Measurements from ENCODE around the gene CELF1. TPM values are rescaled to one million over a fixed set of nuclear protein-coding genes. Genes with fewer than 3 reads are reported as not detected.

Gene CELF1
- polyA plus RNA-seq, 1 donor (not counting 4 experiments of a cell fraction or from before 2014, with no cell fraction given), result 110 TPM

GRCh38 chr11:47498584-47499152 is 54.3 kb downstream of the CELF1 start:
- FAIRE-seq (no peak), DNase-seq (ENCODE audit: low read depth, low spot score) (no peak)
- dilution Hi-C loops (cut with MboI; ENCODE audit: extremely low pct_ligation_motif_present, low sequenced_read_pairs), result no loop called here
- H3K36me3 ChIP-seq (ENCODE audit: control insufficient read depth in 2 of 2, extremely low read depth in 1 of 2, insufficient read depth in 2 of 2, low read length in 2 of 2), result peaks cover 18 to 37% of the 10 kb centered on the region in 2 experiments
- peaks cover 8% of the 10 kb centered on the region for H4K20me1 ChIP-seq (ENCODE audit: control insufficient read depth, extremely low read depth, insufficient read depth, low read length)
- H3K4me1 ChIP-seq (ENCODE audit: control insufficient read depth, extremely low read depth, insufficient read depth, low read length), result peaks cover 2% of the 10 kb centered on the region
- H3K9me3 ChIP-seq (ENCODE audit: control insufficient read depth, low read depth, low read length), result no peaks in the 10 kb centered on the region
- TF ChIP-seq EZH2 (IDR thresholded peaks at IDR 0.05; ENCODE audit: low read length), result no peak
- TF ChIP-seq CTCF (optimal IDR thresholded peaks at IDR 0.05 in 1 of 3, IDR thresholded peaks at IDR 0.05 in 1 of 3, conservative IDR thresholded peaks at IDR 0.05 in 1 of 3; ENCODE audit: extremely low read depth in 1 of 3, insufficient read depth in 2 of 3, low read length in 3 of 3), result no peak
- peaks cover 99% of the 10 kb centered on the region for H3K79me2 ChIP-seq (ENCODE audit: control insufficient read depth, insufficient read depth, low read length)
- H3K4me3 ChIP-seq (ENCODE audit: control insufficient read depth in 2 of 3, extremely low read depth in 1 of 3, insufficient read depth in 2 of 3, low read depth in 1 of 3, low read length in 3 of 3), result no peak overlapping the region
- no peak overlapping the region for H3K9ac ChIP-seq (ENCODE audit: control insufficient read depth, extremely low read depth, insufficient read depth, low read length)
- H3K27me3 ChIP-seq (ENCODE audit: control insufficient read depth, extremely low read depth, insufficient read depth, low read length), result no peaks in the 10 kb centered on the region
- no peak overlapping the region for H3K4me2 ChIP-seq (ENCODE audit: control insufficient read depth, extremely low read depth, insufficient read depth, low read depth, low read length)
- H2AFZ ChIP-seq (ENCODE audit: control insufficient read depth, low read length), result no peak overlapping the region
- H3K27ac ChIP-seq (ENCODE audit: control insufficient read depth, insufficient read depth, low read length), result no peak overlapping the region
- no peaks in the 10 kb centered on the region for H3K9me1 ChIP-seq (ENCODE audit: control insufficient read depth, extremely low read depth, insufficient read depth, low read length)

GRCh38 chr11:47498149-47498548 is 54.8 kb downstream of the CELF1 start:
- Histone ChIP-seq H3K4me1 (ENCODE audit: control insufficient read depth, extremely low read depth, insufficient read depth, low read length) (peaks cover 2% of the 10 kb centered on the region), H2AFZ (ENCODE audit: control insufficient read depth, low read length) (no peak overlapping the region), H3K36me3 (ENCODE audit: control insufficient read depth in 2 of 2, extremely low read depth in 1 of 2, insufficient read depth in 2 of 2, low read length in 2 of 2) (peaks cover 18 to 38% of the 10 kb centered on the region in 2 experiments), H3K9ac (ENCODE audit: control insufficient read depth, extremely low read depth, insufficient read depth, low read length) (no peak overlapping the region), H3K4me2 (ENCODE audit: control insufficient read depth, extremely low read depth, insufficient read depth, low read depth, low read length) (no peak overlapping the region), H3K9me1 (ENCODE audit: control insufficient read depth, extremely low read depth, insufficient read depth, low read length) (no peaks in the 10 kb centered on the region), H4K20me1 (ENCODE audit: control insufficient read depth, extremely low read depth, insufficient read depth, low read length) (peaks cover 8% of the 10 kb centered on the region), H3K27me3 (ENCODE audit: control insufficient read depth, extremely low read depth, insufficient read depth, low read length) (no peaks in the 10 kb centered on the region), H3K9me3 (ENCODE audit: control insufficient read depth, low read depth, low read length) (no peaks in the 10 kb centered on the region), H3K79me2 (ENCODE audit: control insufficient read depth, insufficient read depth, low read length) (peaks cover 97% of the 10 kb centered on the region), H3K4me3 (ENCODE audit: control insufficient read depth in 2 of 3, extremely low read depth in 1 of 3, insufficient read depth in 2 of 3, low read depth in 1 of 3, low read length in 3 of 3) (no peak overlapping the region), H3K27ac (ENCODE audit: control insufficient read depth, insufficient read depth, low read length) (no peak overlapping the region)
- dilution Hi-C loops (cut with MboI; ENCODE audit: extremely low pct_ligation_motif_present, low sequenced_read_pairs), result no loop called here
- DNase-seq (ENCODE audit: low read depth, low spot score) (no peak), FAIRE-seq (no peak)
- no peak for TF ChIP-seq CTCF (optimal IDR thresholded peaks at IDR 0.05 in 1 of 3, IDR thresholded peaks at IDR 0.05 in 1 of 3, conservative IDR thresholded peaks at IDR 0.05 in 1 of 3; ENCODE audit: extremely low read depth in 1 of 3, insufficient read depth in 2 of 3, low read length in 3 of 3)
- no peak for TF ChIP-seq EZH2 (IDR thresholded peaks at IDR 0.05; ENCODE audit: low read length)

All from keratinocyte (primary cell).